HUES64 (cell line): ENCODE data around the gene ATP13A4.
"Not testable (repeated sequence)": the region's sequence is repeated elsewhere in the genome, so short reads cannot be mapped to it uniquely, and the experiment has no call there.

Source experiments
- H3K27ac ChIP-seq: 2 replicates; pipeline ENCODE4 v1.7.0; 2013; ENCODE audit warnings: low read depth, low read length, inconsistent platforms
- H3K27me3 ChIP-seq: 2 replicates; pipeline ENCODE4 v1.6.1; 2013; ENCODE audit warnings: mild to moderate bottlenecking, low read length; ENCODE audit not compliant: insufficient read depth
- H3K36me3 ChIP-seq: 2 replicates; pipeline ENCODE4 v1.6.1; 2013; ENCODE audit warnings: mild to moderate bottlenecking, low read length; ENCODE audit not compliant: insufficient read depth
- H3K4me1 ChIP-seq: 2 replicates; pipeline ENCODE4 v1.6.1; 2013; ENCODE audit warnings: mild to moderate bottlenecking, low read length, moderate library complexity; ENCODE audit not compliant: insufficient read depth
- H3K4me3 ChIP-seq: 2 replicates; pipeline ENCODE4 v1.5.1; 2013; ENCODE audit warnings: mild to moderate bottlenecking, low read length, moderate library complexity
- H3K9ac ChIP-seq: 2 replicates; pipeline ENCODE4 v1.6.1; 2013; ENCODE audit warnings: mild to moderate bottlenecking, low read depth, low read length
- H3K9me3 ChIP-seq: 2 replicates; pipeline ENCODE4 v1.6.1; 2013; ENCODE audit warnings: low read depth, low read length; ENCODE audit not compliant: insufficient read depth
- WGBS: fragments of 150-250, 120-280 bp; methylation state at CpG from one replicate; pipeline ENCODE4 v1.1.7; 2013; ENCODE audit warnings: missing lambda C conversion rate; 5-methylcytosine and 5-hydroxymethylcytosine counted together

ATP13A4 gene

GRCh38 chr3:193559100-193559499 is 4.4 kb upstream of the ATP13A4 start:
- Histone ChIP-seq H3K27ac (no peak overlapping the region), H3K4me1 (peaks cover 6% of the 10 kb centered on the region; the same call in 1 of the 2 replicates), H3K27me3 (no peaks in the 10 kb centered on the region), H3K36me3 (no peaks in the 10 kb centered on the region), H3K9ac (no peak overlapping the region), H3K4me3 (no peak overlapping the region), H3K9me3 (no peaks in the 10 kb centered on the region)

- Histone ChIP-seq H3K4me3 (no peak overlapping the region), H3K4me1 (peaks cover 14% of the 10 kb centered on the region), H3K9ac (no peak overlapping the region), H3K27ac (no peak overlapping the region), H3K36me3 (no peaks in the 10 kb centered on the region), H3K9me3 (no peaks in the 10 kb centered on the region), H3K27me3 (no peaks in the 10 kb centered on the region)
- 94% methylated on average over 1 of the region's 2 CpGs for WGBS
Measured at GRCh38 chr3:193556841-193557240, 2.1 kb upstream of the ATP13A4 start.

GRCh38 chr3:193553586-193553985 is 1.1 kb downstream of the ATP13A4 start:
- no peak overlapping the region for H3K4me3 ChIP-seq
- H3K9me3 ChIP-seq, result no peaks in the 10 kb centered on the region
- no peak overlapping the region for H3K27ac ChIP-seq
- no peaks in the 10 kb centered on the region for H3K36me3 ChIP-seq
- H3K4me1 ChIP-seq, result peaks cover 14% of the 10 kb centered on the region
- WGBS, result no CpG with 5 or more reads among the region's 1 CpG
- no peak overlapping the region for H3K9ac ChIP-seq
- no peaks in the 10 kb centered on the region for H3K27me3 ChIP-seq

DNA sequence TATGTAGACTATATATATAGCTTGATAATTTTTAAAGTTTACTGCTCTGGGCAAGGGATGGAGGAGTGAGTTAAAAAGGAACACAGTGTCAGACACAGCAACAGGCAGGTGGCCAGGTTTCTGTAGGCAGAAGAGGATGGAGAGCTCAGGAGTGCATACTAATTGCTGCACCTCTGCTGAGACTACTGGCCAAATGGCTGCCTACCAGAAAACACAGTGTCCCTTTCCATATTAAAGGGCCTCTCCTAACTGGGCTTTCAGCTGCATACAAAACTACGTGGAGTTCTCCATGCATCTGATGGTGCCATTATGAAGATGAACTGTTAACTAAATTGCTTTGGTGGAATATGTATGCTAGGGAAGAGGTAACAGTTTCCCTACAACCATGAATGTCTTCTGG is 1.8 kb downstream of the ATP13A4 start:
- H3K4me1 ChIP-seq, result peaks cover 14% of the 10 kb centered on the region
- no peaks in the 10 kb centered on the region for H3K27me3 ChIP-seq
- WGBS, result 74% methylated on average over 1 of the region's 1 CpG
- H3K9me3 ChIP-seq, result no peaks in the 10 kb centered on the region
- no peak overlapping the region for H3K27ac ChIP-seq
- no peaks in the 10 kb centered on the region for H3K36me3 ChIP-seq
- no peak overlapping the region for H3K4me3 ChIP-seq
- no peak overlapping the region for H3K9ac ChIP-seq

DNA sequence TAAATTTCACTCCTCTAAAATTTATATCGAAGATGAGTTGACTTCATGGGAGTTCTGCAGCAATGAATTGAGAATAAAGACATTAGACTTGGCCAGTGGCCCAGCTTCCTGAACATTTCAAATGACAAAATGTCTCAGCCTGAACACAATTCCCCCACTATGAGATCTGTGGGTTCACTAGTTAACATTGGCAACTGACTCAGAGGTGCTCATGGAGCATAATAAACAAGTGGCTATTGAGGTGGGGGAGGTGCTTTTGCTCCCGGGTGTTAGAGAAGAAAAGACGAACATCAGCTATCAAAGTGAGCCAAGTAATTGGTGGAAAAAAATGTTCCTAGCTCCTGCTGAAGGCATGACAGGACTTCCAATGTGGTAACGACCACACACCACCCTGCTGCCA is 6.3 kb downstream of the ATP13A4 start:
- no peaks in the 10 kb centered on the region for H3K27me3 ChIP-seq
- H3K9ac ChIP-seq, result no peak overlapping the region
- peaks cover 6% of the 10 kb centered on the region; the same call in 1 of the 2 replicates for H3K4me1 ChIP-seq
- H3K4me3 ChIP-seq, result no peak overlapping the region
- H3K27ac ChIP-seq, result no peak overlapping the region
- 79% methylated on average over 4 of the region's 4 CpGs for WGBS
- H3K9me3 ChIP-seq, result no peaks in the 10 kb centered on the region
- H3K36me3 ChIP-seq, result no peaks in the 10 kb centered on the region

DNA sequence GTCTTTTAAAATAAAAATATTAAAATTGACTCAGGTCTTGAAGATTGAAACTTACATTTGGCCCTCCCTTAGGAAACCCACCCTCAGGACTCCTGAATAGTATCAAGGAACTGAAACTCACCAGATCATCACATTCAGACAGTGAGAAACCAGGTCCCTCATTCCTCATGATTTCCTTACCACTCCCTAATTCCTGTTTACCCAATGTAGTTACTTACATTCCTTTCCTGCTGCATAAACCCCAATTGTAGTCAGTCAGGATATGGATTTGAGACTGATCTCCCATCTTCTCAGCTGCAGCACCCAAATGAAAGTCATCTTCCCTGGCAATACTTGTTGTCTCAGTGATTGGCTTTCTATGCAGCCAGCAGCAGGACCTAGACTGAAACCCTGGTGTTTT is 8.6 kb downstream of the ATP13A4 start:
- Histone ChIP-seq H3K9ac (no peak overlapping the region), H3K9me3 (no peaks in the 10 kb centered on the region), H3K27ac (no peak overlapping the region), H3K36me3 (no peaks in the 10 kb centered on the region), H3K4me1 (no peaks in the 10 kb centered on the region), H3K4me3 (no peak overlapping the region), H3K27me3 (no peaks in the 10 kb centered on the region)

- Histone ChIP-seq H3K9me3 (no peaks in the 10 kb centered on the region), H3K27ac (no peak overlapping the region), H3K4me3 (no peak overlapping the region), H3K27me3 (no peaks in the 10 kb centered on the region), H3K4me1 (no peaks in the 10 kb centered on the region), H3K9ac (no peak overlapping the region), H3K36me3 (no peaks in the 10 kb centered on the region)
- WGBS, result 90% methylated on average over 1 of the region's 1 CpG
Measured at GRCh38 chr3:193545304-193545703, 9.4 kb downstream of the ATP13A4 start.

DNA sequence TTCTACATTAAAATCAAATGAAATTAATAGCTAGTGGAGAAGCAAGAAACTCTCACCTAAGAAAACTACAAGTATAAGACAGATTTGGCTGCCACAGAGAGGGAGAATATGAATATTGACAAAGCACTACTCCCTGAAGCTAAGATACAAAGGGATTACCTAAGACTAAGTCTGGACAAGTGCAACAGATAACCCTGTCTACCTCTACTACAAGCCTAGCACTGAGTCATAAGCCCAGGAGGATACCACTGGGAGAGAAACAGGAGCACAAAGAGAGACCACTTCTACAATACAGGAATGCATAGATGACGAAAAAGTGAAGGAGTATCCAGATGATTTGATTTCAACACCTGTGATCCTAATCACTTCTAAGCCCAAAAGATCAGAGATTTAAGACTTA is 10.4 kb downstream of the ATP13A4 start:
- H3K27ac ChIP-seq, result no peak overlapping the region
- 100% methylated on average over 1 of the region's 1 CpG for WGBS
- H3K27me3 ChIP-seq, result no peaks in the 10 kb centered on the region
- H3K9ac ChIP-seq, result no peak overlapping the region
- H3K4me1 ChIP-seq, result no peaks in the 10 kb centered on the region
- no peaks in the 10 kb centered on the region for H3K9me3 ChIP-seq
- no peak overlapping the region for H3K4me3 ChIP-seq
- H3K36me3 ChIP-seq, result no peaks in the 10 kb centered on the region

DNA sequence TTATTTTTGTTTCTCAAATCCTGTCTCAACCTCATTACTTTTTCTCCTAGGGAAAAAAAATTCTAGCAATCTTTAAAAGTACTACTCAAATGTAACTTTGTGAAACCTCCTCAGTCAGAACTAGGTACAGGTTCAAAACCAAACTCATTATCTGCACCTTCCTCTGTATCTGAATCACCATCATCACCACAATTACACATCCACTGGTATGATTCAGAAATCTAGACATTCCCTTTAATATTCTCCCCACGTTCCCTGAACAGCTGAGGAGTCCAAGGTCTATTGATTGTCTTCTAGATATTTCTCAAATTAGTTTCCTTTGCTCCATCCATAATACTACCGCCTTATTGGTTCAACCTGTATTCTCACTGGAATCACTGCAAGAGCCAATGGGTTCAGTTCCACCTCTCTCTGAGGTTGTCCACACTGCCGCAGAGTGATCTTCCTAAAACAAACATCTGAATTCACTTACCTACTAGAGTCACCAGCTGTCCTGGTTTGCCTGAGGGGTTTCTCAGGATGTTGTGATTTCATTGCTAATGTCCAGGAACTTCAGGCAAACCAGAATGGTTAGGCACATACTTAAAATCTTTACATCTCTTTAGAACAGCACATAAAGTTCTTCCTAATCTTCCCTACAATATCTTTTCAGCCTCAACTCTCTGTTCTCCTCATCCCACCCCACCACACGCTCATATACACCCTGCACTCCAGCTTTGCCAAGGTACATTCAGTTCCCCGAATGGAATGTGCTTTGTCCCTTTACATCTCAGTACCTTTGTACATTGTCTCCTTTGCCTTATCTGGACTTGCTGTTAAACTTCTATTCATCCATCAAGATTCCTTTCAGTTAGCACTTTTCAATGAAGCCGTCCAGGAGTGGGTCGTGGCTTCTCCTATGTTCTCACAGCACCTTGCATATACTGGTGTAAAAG is 24.2 kb downstream of the ATP13A4 start:
- no peaks in the 10 kb centered on the region for H3K4me1 ChIP-seq
- no peak overlapping the region for H3K9ac ChIP-seq
- no peak overlapping the region for H3K4me3 ChIP-seq
- no peak overlapping the region for H3K27ac ChIP-seq
- H3K36me3 ChIP-seq, result no peaks in the 10 kb centered on the region
- no peaks in the 10 kb centered on the region for H3K27me3 ChIP-seq
- no peaks in the 10 kb centered on the region for H3K9me3 ChIP-seq
- WGBS, result 90% methylated on average over 7 of the region's 7 CpGs

- 86% methylated on average over 1 of the region's 2 CpGs for WGBS
Measured at GRCh38 chr3:193526085-193526484, 28.6 kb downstream of the ATP13A4 start.

GRCh38 chr3:193522473-193522872 is 32.2 kb downstream of the ATP13A4 start:
- no peaks in the 10 kb centered on the region for H3K9me3 ChIP-seq
- H3K9ac ChIP-seq, result no peak overlapping the region
- H3K4me3 ChIP-seq, result no peak overlapping the region
- H3K4me1 ChIP-seq, result no peaks in the 10 kb centered on the region
- no peak overlapping the region for H3K27ac ChIP-seq
- no peaks in the 10 kb centered on the region for H3K27me3 ChIP-seq
- 89% methylated on average over 4 of the region's 4 CpGs for WGBS
- no peaks in the 10 kb centered on the region for H3K36me3 ChIP-seq

More at GRCh38 chr3:193526085-193526484, 28.6 kb downstream of the ATP13A4 start:
- H3K36me3 ChIP-seq, H3K27ac ChIP-seq, H3K27me3 ChIP-seq, H3K9me3 ChIP-seq, H3K4me1 ChIP-seq, H3K4me3 ChIP-seq, H3K9ac ChIP-seq: not testable (repeated sequence)
